Spleen (tissue), 7 donors: ENCODE data around the gene DOK5.

Experiments
- CTCF ChIP-seq, 11 experiments: fragments of 200-600 bp in 7 of 11; fragments of 450-650 bp in 4 of 11; sonication (generic) in 4 of 11; IDR thresholded peaks in 8 of 11; conservative IDR thresholded peaks in 3 of 11; 1 replicate in 7 of 11; 2 replicates in 4 of 11; pipeline versions ENCODE4 v1.4.0 to v1.8.0; 2016 to 2021; ENCODE audit warnings: antibody characterized with exemption in 11 of 11, inconsistent platforms in 4 of 11, mild to moderate bottlenecking in 1 of 11
- POLR2AphosphoS5 ChIP-seq, 3 donors: sonication (generic); formaldehyde crosslinking; IDR thresholded peaks; one replicate each; pipeline ENCODE4 v1.5.1; 2017; ENCODE audit warnings: antibody characterized with exemption in 3 of 3
- donor health status: DM: no; HTN: no; CAD: no; lungs with moderate emphysema.
- donor health status: DM: no; HTN: no; CAD: no.
- donor health status: DM: no; HTN: no; CAD: no.

- TF ChIP-seq CTCF (IDR thresholded peaks at IDR 0.05 in 8 of 11, conservative IDR thresholded peaks at IDR 0.05 in 3 of 11): no peak
- no peak for TF ChIP-seq POLR2AphosphoS5 (IDR thresholded peaks at IDR 0.05)
These were observed 154.2 kb downstream of the DOK5 start for GRCh38 chr20:54629632-54630031.
